NCI-H2196 (cell line): Measurements from ENCODE around the gene GALK2.
"Not testable (repeated sequence)": the region's sequence is repeated elsewhere in the genome, so short reads cannot be mapped to it uniquely, and the experiment has no call there.

ENCODE experiments used
- DNase-seq: peaks from one replicate; lab custom pipeline; 2025; ENCODE audit not compliant: unreplicated experiment; lab: John Stamatoyannopoulos, UW

The GALK2 gene

GRCh38 chr15:49215768-49216739 is 46.0 kb downstream of the GALK2 start:
- peak; percentile 72 for DNase-seq

GRCh38 chr15:49223536-49224274 is 53.7 kb downstream of the GALK2 start:
- no peak for DNase-seq

- DNase-seq, result no peak
Measured at GRCh38 chr15:49225572-49226281, 55.7 kb downstream of the GALK2 start.

GRCh38 chr15:49227602-49228001 is 57.6 kb downstream of the GALK2 start:
- no peak for DNase-seq

GRCh38 chr15:49229922-49230321 is 59.9 kb downstream of the GALK2 start:
- DNase-seq, result no peak

- no peak for DNase-seq
Measured at GRCh38 chr15:49232236-49232806, 62.3 kb downstream of the GALK2 start.

- DNase-seq, result peak; percentile 21
Measured at GRCh38 chr15:49235446-49236124, 65.5 kb downstream of the GALK2 start.

GRCh38 chr15:49236869-49237268 is 66.8 kb downstream of the GALK2 start:
- no peak for DNase-seq

- DNase-seq, result no peak
Measured at GRCh38 chr15:49238342-49238741, 68.3 kb downstream of the GALK2 start.

- DNase-seq, result no peak
Measured at GRCh38 chr15:49239105-49239504, 69.1 kb downstream of the GALK2 start.

GRCh38 chr15:49242820-49243219 is 72.8 kb downstream of the GALK2 start:
- DNase-seq, result no peak

- no peak for DNase-seq
Measured at GRCh38 chr15:49247556-49248110, 77.6 kb downstream of the GALK2 start.

GRCh38 chr15:49248291-49248690 is 78.2 kb downstream of the GALK2 start:
- DNase-seq, result no peak

- DNase-seq, result no peak
Measured at GRCh38 chr15:49255966-49256759, 86.1 kb downstream of the GALK2 start.

GRCh38 chr15:49265117-49265516 is 95.1 kb downstream of the GALK2 start:
- DNase-seq, result not testable (repeated sequence)

- DNase-seq, result peak; percentile 37
Measured at GRCh38 chr15:49265911-49266310, 95.9 kb downstream of the GALK2 start.

GRCh38 chr15:49270541-49271421 is 100.7 kb downstream of the GALK2 start:
- no peak for DNase-seq

GRCh38 chr15:49273734-49274318 is 103.8 kb downstream of the GALK2 start:
- DNase-seq, result no peak
